Prostate gland (tissue), 2 donors: Measurements from ENCODE around the gene UBALD2.

Experiments used
- CTCF ChIP-seq, 4 experiments: fragments of 200-600 bp in 2 of 4; fragments of 450-650 bp in 2 of 4; sonication (generic) in 2 of 4; IDR thresholded peaks; 1 replicate in 3 of 4; 2 replicates in 1 of 4; pipeline ENCODE4 v1.5.1; 2016 to 2019; ENCODE audit warnings: antibody characterized with exemption in 4 of 4, mild to moderate bottlenecking in 2 of 4, moderate library complexity in 2 of 4
- POLR2A ChIP-seq: fragments of 450-650 bp; IDR thresholded peaks from one replicate; pipeline ENCODE4 v1.6.1; 2016; ENCODE audit warnings: antibody characterized with exemption, mild to moderate bottlenecking
- POLR2AphosphoS5 ChIP-seq: sonication (generic); formaldehyde crosslinking; IDR thresholded peaks from one replicate; pipeline ENCODE4 v1.6.1; 2017; ENCODE audit warnings: antibody characterized with exemption

DNA sequence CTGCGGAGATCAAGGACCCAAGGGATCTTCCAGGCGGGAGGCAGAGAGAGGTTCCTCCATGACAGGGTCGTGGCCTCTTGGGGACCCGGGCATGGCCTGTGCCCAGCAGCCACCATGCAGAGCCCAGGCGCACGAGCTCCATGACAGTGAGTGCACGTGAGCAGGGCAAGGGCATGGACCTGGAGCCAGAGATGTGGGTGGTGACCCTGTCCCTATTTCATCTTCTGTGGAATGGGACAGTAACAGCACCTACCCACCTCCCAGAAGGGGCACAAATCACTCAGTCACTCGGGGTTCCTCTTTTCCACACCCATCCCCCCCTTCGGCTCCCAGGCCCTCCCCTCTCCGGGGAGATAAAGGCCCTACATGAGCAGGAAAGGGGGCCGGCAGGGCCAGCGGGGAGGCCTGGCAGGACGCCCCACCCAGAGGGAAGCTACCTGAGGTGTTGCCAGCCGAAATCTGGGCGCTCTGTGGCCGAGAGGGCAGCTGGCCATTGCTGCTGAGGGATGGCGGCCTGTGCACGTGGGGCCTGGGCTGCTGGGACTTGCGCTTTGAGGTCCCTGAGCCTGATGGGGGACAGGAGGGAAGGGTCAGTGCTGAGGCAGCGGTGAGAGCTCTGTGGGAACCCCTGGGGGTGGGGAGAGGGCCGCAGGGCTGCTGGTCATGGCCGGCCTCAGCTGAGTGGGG is 10.4 kb downstream of the UBALD2 start:
- TF ChIP-seq CTCF (IDR thresholded peaks at IDR 0.05) (no peak), POLR2AphosphoS5 (no peak), POLR2A (no peak)
